Choroid plexus epithelial cell (primary cell): ENCODE results near the gene CRYBA4.
A peak's percentile ranks its signal among the peaks of the same experiment; 100 is the strongest.

ENCODE experiments used
- DNase-seq: peaks from one replicate; pipeline ENCODE4 v3.0.0-alpha.2; 2010; ENCODE audit warnings: low read depth
- H3K4me3 ChIP-seq: 2 replicates; pipeline ENCODE4 v1.5.1; 2011; ENCODE audit warnings: low read depth, mild to moderate bottlenecking, control low read depth, low read length, moderate library complexity
- CTCF ChIP-seq: conservative IDR thresholded peaks from 2 replicates; pipeline ENCODE4 v1.5.1; 2011; ENCODE audit warnings: low read depth, mild to moderate bottlenecking, control low read depth, inconsistent platforms, low read length, moderate library complexity

The CRYBA4 gene

GRCh38 chr22:26634189-26634588 lies 12.4 kb downstream of the CRYBA4 start:
- no peak for DNase-seq
- TF ChIP-seq CTCF: no peak
- no peak overlapping the region for H3K4me3 ChIP-seq

- no peak for DNase-seq
- no peak overlapping the region for H3K4me3 ChIP-seq
- no peak for TF ChIP-seq CTCF
Measured at GRCh38 chr22:26635117-26635516, 13.4 kb downstream of the CRYBA4 start.

- no peak overlapping the region for H3K4me3 ChIP-seq
- TF ChIP-seq CTCF: no peak
- no peak for DNase-seq
Measured at GRCh38 chr22:26636296-26636695, 14.5 kb downstream of the CRYBA4 start.

- peak; percentile 18 for TF ChIP-seq CTCF
- DNase-seq: peak; percentile 26
Measured at GRCh38 chr22:26642465-26643417, 21.0 kb downstream of the CRYBA4 start.

GRCh38 chr22:26643418-26644100 lies 21.8 kb downstream of the CRYBA4 start:
- no peak for DNase-seq
- no peak overlapping the region for H3K4me3 ChIP-seq
- TF ChIP-seq CTCF: no peak

More at GRCh38 chr22:26642465-26643417, 21.0 kb downstream of the CRYBA4 start:
- H3K4me3 ChIP-seq: no peak overlapping the region

- no peak for TF ChIP-seq CTCF
- H3K4me3 ChIP-seq: no peak overlapping the region
- DNase-seq: peak; percentile 47
Measured at GRCh38 chr22:26646158-26646557, 24.4 kb downstream of the CRYBA4 start.
